ENCODE results near the gene AEN.
"Not testable (repeated sequence)": the region's sequence is repeated elsewhere in the genome, so short reads cannot be mapped to it uniquely, and the experiment has no call there.

The AEN gene

DNA sequence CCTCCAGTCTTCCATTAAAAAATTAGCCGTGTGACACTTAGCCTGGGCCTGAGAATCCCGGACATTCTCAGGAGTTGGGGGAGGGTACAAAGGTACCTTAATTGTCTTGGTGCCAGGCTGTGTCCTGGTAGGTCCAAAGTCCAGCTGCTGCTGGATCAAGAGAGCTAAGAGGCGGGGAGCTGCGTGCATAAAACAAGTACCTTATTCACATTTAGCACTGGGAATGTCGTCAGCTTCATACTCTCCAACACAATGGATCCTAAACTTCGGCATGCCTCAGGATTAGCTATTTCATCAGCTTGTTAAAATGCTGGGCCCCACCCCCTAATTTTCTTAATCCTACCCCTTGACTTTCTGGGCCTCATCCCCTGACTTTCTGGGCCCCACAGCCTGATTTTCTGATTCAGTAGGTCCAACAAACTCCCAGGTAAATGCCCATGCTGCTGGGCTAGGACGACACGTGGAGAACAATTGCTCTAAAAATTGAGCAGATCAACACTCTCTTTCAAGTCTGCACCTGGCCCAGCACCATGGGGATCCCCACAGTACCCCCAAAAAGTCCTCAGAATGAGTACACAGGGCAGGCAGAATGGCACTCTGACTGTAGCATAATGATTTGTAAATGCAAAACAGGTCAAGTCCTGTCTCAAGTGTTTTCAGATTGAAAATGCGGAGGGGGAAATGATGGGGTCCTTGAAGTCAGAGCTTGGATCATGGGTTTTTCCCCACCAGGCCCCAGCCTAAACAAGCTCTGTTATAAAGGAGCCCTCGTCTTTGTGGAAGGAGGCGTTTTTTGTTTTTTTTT, 5.6 kb upstream of the AEN start:
- DNase-seq: no peak

DNA sequence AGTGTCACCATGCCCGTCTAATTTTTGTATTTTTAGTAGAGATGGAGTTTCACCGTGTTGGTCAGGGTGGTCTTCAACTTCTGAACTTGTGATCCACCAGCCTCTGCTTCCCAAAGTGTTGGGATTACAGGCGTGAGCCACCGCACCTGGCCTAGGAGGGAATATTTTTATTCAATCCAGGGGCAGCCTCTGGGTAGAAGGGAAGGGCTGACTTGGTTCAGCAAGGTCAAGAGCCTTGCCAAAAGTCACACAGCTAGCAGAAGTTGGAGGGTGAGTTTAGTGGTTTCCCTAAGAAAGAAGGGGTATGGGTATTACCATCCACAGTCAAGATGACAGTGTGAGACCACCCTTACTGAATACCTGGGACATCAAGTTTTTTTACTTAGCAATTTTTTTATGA, 4.9 kb upstream of the AEN start:
- DNase-seq: no peak

DNA sequence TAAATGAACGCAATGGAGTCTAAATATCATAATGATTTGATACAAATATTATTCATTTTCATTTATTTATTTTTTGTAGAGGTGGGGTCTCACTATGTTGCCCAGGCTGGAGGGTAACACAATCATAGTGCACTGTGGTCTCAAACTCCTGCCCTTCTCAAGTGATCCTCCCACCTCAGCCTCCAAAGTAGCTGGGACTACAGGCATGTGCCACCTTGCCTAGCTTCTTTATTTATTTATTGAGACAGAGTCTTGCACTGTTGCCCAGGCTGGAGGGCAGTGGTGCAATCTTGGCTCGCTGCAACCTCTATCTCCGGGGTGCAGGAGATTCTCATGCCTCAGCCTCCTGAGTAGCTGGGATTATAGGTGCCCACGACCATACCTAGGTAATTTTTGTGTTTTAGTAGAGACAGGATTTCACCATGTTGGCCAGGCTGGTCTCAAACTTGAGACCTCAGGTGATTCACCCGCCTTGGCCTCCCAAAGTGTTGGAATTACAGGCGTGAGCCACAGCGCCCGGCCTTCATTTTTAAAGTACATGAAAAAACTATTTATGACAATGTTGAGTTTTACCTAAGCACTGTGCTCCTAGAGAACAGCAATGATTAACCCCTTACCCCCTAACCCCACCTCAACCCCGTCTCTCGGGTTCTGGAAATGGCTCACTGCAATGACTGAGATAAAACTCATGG, 4.0 kb upstream of the AEN start:
- no peak for DNase-seq

DNA sequence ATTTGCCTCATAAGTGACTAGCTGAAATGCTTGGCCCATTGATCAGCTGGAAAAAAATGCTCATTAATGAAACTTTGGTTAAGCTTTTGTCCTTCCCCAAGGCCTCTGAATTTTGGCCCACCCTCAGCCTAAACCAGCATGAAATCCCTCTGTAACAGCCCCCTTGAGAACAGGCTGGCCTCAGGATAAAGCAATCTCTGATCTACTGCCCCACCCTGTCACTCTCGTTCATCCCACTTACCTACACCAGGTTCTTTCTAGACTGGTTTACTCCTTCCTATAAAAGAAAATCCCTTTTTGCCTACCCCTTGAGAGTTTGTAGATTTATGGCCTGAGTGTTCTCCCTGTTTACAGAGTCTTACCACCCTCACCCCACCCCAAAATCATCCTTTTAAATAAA, 3.4 kb upstream of the AEN start:
- no peak for DNase-seq

GRCh38 chr15:88618686-88619085, 2.5 kb upstream of the AEN start:
- no peak for DNase-seq

GRCh38 chr15:88619796-88620195, 1.3 kb upstream of the AEN start:
- no peak for DNase-seq

DNA sequence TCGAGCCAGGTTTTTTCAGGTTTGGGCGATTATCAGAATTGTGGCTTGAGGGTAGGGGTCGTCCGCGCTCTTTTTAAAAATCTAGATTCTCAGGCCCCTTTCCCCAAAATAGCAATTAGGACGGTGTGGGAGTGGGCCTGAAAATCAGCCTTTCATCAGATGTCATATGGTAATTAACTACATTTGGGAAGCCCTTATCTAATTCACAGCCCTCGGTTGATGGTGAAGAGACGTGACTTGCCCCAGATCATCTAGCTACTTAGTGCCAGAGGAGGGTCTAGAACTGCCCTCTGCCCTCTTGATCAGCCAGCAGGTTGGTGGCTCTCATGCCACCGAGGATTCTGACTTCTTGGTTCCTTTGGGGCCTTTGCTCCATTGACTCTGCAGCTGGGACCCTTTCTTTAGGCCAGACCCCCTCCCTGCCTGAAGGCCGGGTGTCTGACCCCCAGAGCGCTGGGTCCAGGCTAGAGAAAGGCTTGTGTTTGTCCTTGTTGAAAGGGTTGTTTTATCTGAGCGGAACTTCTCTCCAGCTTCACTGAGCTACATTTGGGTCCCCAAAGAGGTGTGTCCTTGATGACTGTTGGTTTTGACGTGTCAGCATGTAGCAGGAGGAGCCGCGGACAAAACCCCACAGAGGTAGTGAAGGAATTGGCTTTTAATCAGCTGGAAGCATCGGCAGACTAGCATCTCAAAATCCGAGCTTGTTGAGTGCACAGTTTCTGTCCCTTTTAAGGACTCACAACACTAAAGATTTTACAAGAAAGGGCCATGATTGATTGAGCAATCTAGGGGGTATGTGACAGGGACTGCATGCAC, 857 bp downstream of the AEN start:
- peak; percentile 85 for DNase-seq

- no peak for DNase-seq
Measured at GRCh38 chr15:88622605-88622975, 1.4 kb downstream of the AEN start.

GRCh38 chr15:88623061-88623460, 1.9 kb downstream of the AEN start:
- no peak for DNase-seq

DNA sequence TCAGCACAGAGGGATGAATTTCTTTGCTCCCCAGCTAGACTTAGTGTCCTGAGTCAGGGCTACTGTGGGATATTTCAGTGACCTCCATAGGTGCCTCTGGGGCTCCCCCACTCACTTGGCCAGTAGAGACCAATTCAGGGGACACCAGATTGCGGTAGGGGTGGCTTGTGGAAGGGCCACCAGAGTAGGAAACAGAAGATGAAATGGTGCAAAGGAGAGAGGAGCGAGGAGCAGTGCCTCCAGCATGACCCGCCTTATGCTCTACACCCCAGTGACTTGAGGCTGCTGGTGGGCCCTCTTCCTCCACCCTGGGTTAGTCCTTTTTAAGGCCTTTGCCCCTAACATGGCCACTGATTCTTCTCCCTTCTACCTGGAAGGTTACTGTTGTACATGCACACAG, 2.5 kb downstream of the AEN start:
- DNase-seq: no peak

DNA sequence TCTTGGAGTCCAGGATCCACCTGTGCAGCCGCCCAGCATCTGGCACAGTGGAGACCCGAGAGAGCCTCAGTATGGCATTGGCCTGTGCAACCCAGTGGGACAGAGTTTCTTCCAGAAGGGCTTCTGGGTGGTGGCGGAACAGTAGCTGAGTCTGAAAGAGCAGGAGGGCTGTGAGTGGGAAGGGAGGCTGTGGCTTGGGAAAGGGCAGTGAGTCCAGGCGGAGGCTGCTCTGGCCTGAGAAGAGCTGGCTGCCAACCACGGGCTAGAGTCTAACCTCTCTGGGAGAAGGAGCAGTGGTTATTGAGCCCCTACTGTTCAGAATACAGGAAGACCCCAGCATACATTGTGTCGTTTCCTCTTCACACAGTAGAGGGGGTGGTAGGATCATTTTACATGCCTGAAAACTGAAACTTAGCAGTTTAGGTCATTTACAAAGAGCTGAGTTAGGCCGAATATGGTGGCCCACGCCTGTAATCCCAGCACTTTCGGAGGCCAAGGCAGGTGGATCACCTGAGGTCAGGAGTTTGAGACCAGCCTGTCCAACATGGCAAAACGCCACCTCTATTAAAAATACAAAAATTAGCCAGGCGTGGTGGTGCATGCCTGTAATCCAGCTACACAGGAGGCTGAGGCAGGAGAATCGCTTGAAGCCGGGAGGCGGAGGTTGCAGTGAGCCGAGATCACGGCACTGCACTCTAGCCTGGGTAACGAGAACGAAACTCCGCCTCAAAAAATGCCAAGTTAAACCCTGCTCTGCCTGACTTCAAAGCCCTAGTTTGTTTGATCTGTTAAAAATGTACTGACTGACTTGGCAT, 3.2 kb downstream of the AEN start:
- DNase-seq: peak; percentile 76

- DNase-seq: no peak
Measured at GRCh38 chr15:88624971-88625490, 3.9 kb downstream of the AEN start.

GRCh38 chr15:88625943-88626741, 5.0 kb downstream of the AEN start:
- DNase-seq: no peak

DNA sequence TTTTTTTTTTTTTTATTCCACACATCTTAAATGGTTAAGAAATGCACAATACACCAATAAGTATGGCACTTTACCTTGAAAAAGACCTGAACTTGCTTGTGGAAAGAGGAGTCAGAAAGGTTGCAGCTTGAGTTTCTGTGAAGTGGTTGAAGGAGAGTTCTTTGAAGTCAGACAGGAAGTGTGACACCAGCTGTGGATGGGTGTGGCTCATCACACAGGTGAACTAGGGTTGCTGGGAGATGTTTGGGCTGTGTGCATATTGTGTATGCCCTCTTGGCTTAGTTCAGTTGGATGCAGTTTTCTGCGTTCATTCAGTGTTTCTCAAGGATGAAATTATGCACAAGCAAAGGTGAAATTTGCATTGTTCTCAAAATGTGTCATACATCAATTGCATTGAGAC, 6.3 kb downstream of the AEN start:
- peak; percentile 45 for DNase-seq

DNA sequence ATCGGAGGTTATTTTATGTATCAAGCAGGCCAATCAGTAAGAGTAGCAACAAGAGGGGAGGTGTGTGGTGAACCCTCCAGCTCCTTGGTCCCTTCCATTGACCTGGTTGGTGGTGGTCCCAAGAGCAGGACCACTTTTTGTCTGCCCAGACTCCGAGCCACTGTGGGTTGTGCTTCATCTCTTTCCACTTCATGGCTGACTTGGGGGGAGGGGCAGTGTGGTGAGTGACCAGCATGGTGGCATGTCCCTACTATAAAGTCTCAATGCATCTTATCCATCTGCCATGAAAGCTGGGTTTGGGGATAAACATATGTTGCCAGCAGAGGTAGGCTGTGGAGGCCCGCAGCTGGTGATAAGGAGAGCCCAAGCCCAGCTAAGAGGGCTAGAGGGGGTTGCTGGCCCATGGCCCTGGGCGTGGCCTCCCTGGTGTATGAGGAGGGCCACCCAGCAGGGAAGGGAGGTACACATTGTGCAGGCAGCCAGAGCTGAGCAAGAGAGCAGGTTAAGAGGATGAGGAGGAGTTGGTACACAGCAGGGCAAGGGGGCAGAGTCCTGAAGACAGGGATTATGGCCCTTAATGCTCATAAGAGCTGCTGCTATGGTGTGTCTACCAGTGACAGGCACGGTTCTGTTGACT, 7.0 kb downstream of the AEN start:
- peak; percentile 94 for DNase-seq

- no peak for DNase-seq
Measured at GRCh38 chr15:88629071-88629470, 7.9 kb downstream of the AEN start.

- no peak for DNase-seq
Measured at GRCh38 chr15:88630141-88630721, 9.1 kb downstream of the AEN start.

- no peak for DNase-seq
Measured at GRCh38 chr15:88630798-88631463, 9.8 kb downstream of the AEN start.

- no peak for DNase-seq
Measured at GRCh38 chr15:88631464-88632028, 10.4 kb downstream of the AEN start.

GRCh38 chr15:88632797-88633196, 11.7 kb downstream of the AEN start:
- not testable (repeated sequence) for DNase-seq
